NT2/D1 (cell line): ENCODE data around the gene PIK3R5.

Source experiments
- SUZ12 ChIP-seq: IDR thresholded peaks from 2 replicates; pipeline ENCODE4 v1.6.1; 2011; ENCODE audit not compliant: insufficient read length, insufficient read depth; ENCODE audit errors: extremely low read depth
- YY1 ChIP-seq: IDR thresholded peaks from 2 replicates; pipeline ENCODE4 v1.6.1; 2011; ENCODE audit not compliant: insufficient read length, insufficient read depth
- ZNF274 ChIP-seq: IDR thresholded peaks from 2 replicates; pipeline ENCODE4 v1.6.1; 2011; ENCODE audit warnings: mild to moderate bottlenecking, low read depth, low read length

DNA sequence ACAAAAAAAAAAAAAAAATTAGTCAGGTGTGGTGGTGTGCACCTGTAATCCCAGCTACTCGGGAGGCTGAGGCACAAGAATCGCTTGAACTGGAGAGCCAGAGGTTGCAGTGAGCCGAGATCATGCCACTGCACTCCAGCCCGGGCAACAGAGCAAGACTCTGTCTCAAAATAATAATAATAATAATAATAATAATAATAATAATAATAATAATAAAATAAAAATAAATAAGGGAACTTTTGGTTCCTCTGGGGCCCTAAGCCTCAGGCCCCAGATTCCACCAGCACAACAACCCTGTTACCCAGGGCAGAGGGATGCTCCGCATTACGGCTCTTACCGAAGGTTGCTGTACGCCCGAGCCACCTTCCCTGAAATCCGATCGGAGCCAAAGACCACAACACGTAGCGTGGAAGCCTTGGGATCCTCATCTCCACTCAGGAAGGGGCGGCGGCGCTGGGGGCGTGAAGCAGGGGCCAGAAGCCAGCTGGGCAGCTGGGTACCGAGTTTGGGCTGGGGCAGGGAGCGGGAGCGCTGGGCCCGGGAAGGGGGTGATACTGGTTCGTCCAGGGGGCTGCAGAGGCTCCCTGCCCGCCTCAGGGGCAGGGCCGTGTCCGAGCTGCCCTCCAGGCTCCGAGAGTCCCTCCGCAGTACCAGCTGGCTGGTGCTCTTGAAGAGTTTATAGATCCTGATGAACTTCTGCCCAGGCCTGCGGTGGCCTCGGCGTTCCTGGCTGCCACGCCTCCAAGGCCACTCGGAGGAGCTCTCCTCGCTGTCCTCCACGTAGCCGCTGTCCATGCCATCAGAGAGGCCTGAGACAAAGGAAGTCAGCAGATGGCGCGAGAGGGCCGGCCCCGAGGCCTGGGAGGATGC is 77.4 kb downstream of the PIK3R5 start:
- TF ChIP-seq YY1 = no peak
- no peak for TF ChIP-seq SUZ12
- no peak for TF ChIP-seq ZNF274
